Activated naive CD8-positive, alpha-beta T cell treated with anti-CD3 and anti-CD28 coated beads, Interleukin-2, amount 10 ng/mL, durations not matched to agents 7 days and 5 days (primary cell): ENCODE data around the gene ANAPC13. TPM values are rescaled to one million over a fixed set of nuclear protein-coding genes. Genes with fewer than 3 reads are reported as not detected.

Source experiments
- ATAC-seq: fragments of 150-1000 bp; cut with Tn5 transposase; one replicate; pipeline ENCODE4 v1.10.0; 2021; ENCODE audit warnings: low read depth, moderate library complexity
- POLR2A ChIA-PET: fragments of 350-600 bp; sonication (Branson Sonifier 250); formaldehyde crosslinking; loops from one replicate; lab custom pipeline; 2021; ENCODE audit warnings: antibody characterized with exemption; lab: Charles Lee
- DNase-seq: peaks from one replicate; pipeline ENCODE4 v3.0.0; 2021
- H3K27ac Mint-ChIP-seq: one replicate; pipeline ENCODE4 v1.8.0; 2022; ENCODE audit warnings: mild to moderate bottlenecking, mixed read lengths
- H3K27me3 Mint-ChIP-seq: one replicate; pipeline ENCODE4 v1.8.0; 2022; ENCODE audit warnings: mild to moderate bottlenecking, moderate library complexity, mixed read lengths
- H3K36me3 Mint-ChIP-seq: one replicate; pipeline ENCODE4 v1.8.0; 2021; ENCODE audit warnings: mild to moderate bottlenecking, mixed read lengths
- H3K4me1 Mint-ChIP-seq: one replicate; pipeline ENCODE4 v1.8.0; 2021; ENCODE audit warnings: mixed read lengths
- H3K4me3 Mint-ChIP-seq: one replicate; pipeline ENCODE4 v1.8.0; 2022; ENCODE audit warnings: mild to moderate bottlenecking, moderate library complexity, mixed read lengths
- H3K9me3 Mint-ChIP-seq: one replicate; pipeline ENCODE4 v1.8.0; 2021; ENCODE audit warnings: mixed read lengths
- total RNA-seq, 2 experiments: library from RNA; stranded (reverse); gene quantifications; one replicate each; pipeline ENCODE4 v1.2.3, GENCODE V29; 2021

Gene ANAPC13
- total RNA-seq, 2 experiments from 2014 or later: 17.6 to 26.9 TPM

DNA sequence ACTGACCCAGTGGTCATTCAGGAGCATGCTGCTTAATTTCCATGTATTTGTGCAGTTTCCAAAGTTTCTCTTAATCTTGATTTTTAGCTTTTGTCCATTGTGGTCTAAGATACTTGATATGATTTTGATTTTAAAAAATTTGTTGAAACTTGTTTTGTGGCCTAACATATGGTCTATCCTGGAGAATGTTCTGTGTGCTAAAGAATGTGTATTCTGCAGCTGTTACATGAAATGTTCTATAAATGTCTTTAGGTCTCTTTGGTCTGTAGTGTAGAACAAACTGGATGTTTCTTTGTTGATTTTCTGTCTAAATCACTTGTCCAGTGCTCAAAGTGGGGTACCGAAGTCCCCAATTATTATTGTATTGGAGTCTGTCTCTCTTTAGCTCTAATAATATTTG, 17.5 kb upstream of the ANAPC13 start:
- peaks cover 3% of the 10 kb centered on the region for H3K4me1 Mint-ChIP-seq
- H3K4me3 Mint-ChIP-seq: no peak overlapping the region
- H3K9me3 Mint-ChIP-seq: peaks cover 45% of the 10 kb centered on the region
- peaks cover 73% of the 10 kb centered on the region for H3K36me3 Mint-ChIP-seq
- H3K27ac Mint-ChIP-seq: no peak overlapping the region
- POLR2A ChIA-PET: no interaction called here
- DNase-seq: no peak
- H3K27me3 Mint-ChIP-seq: no peaks in the 10 kb centered on the region
- ATAC-seq: no peak

DNA sequence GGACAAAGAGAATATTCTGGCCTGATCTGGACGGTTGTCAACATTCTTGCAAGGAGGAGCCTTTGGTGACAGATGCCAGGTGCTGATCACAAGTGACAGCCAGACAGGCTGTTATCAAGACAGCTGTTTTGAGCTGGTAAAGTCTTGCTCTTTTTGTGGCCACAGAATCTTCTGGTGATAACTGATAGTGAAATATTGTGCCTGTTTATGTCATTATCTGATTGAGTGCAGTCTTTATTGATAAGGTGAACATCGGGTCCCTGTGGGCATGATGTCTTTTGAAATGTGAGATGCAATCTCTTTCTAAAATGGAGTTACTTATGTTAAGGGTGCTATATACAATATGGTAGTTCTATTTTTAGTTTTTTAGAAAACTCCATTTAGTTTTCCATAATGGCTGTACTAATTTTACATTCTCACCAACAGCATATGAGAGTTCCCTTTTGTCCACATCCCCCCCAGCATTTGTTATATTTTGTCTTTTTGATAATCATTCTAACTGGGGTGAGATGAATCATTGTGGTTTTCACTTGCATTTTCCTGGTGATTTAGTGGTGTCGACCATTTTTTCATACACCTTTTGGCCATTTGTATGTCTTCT, 10.8 kb upstream of the ANAPC13 start:
- POLR2A ChIA-PET: no interaction called here
- Mint-ChIP-seq H3K4me3 (no peak overlapping the region), H3K36me3 (peaks cover 58% of the 10 kb centered on the region), H3K9me3 (peaks cover 11% of the 10 kb centered on the region), H3K27ac (peak overlapping the region; percentile 39), H3K4me1 (peaks cover 34% of the 10 kb centered on the region), H3K27me3 (no peaks in the 10 kb centered on the region)
- no peak for ATAC-seq
- no peak for DNase-seq

DNA sequence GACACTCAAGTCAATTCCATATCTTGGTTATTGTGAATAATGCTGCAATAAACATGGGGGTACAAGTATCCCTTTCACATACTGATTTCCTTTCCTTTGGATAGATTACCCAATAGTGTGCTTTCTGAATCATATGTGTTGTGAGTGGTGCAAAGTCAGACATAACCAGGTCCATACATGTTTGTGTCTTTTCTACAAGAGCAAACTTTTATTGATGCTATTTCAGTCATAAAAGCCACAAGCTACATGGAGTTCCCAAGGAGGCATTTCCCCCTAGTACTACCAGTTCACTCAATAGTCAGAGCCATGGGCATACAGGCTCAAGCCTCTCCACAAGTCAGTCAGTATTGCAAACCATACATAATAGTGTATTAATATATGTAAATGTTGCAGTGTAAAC, 10.2 kb upstream of the ANAPC13 start:
- Mint-ChIP-seq H3K4me1 (peaks cover 34% of the 10 kb centered on the region), H3K27ac (no peak overlapping the region), H3K9me3 (peaks cover 11% of the 10 kb centered on the region), H3K4me3 (no peak overlapping the region), H3K36me3 (peaks cover 53% of the 10 kb centered on the region), H3K27me3 (no peaks in the 10 kb centered on the region)
- POLR2A ChIA-PET: interaction anchor here (1.4 kb wide), 1 partner anchor 9 kb away, joined by 6 read pairs; no protein-coding TSS in a partner anchor
- no peak for ATAC-seq
- no peak for DNase-seq

DNA sequence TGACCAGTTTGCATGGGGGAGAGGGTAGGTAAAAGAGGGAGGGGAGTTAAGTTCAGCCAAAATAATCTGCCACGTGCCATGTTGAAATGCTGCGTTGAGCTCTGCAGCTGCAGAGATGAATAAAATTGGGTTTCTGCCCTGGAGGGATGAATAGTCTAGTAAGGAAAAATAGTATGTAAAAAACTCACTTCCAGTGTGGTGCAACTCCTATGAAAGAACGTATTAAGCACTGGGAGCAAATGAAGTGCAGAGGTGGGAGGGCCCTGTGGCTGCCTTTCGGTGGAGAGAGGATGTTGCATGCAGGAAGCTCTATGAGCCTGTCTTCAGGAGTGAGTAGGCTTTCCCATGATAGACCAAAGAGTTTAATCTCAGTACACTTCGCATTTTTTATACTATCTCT, 8.7 kb upstream of the ANAPC13 start:
- POLR2A ChIA-PET: interaction anchor here (1.4 kb wide), 1 partner anchor 8 kb away, joined by 6 read pairs; no protein-coding TSS in a partner anchor
- DNase-seq (no peak), ATAC-seq (no peak)
- Mint-ChIP-seq H3K9me3 (peaks cover 6% of the 10 kb centered on the region), H3K4me1 (peaks cover 34% of the 10 kb centered on the region), H3K4me3 (no peak overlapping the region), H3K36me3 (peaks cover 43% of the 10 kb centered on the region), H3K27ac (no peak overlapping the region), H3K27me3 (no peaks in the 10 kb centered on the region)

DNA sequence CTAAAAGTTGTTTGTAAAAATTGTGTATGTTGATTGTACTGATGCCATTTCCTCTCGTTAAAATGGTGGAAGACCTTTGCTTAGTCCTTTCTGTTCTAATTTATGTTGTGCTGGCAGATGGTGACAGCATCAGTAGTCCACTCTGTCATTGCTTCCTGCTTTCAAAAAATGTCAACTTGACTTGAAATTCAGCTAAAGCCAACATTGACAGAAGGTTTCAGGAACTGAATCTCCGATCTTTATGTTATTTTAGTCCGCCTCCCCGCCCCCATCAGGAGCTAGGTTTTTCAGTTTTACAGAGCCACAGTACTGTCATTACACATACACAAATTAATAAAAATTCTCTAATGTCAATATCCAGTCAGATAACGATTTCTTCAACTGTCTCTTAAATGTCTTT, 1.6 kb upstream of the ANAPC13 start:
- POLR2A ChIA-PET: interaction anchor here (1.3 to 1.6 kb wide), 3 partner anchors 8 to 237 kb away, joined by 3 to 6 read pairs (median 5); partner anchors contain the start of gene RYK
- H3K9me3 Mint-ChIP-seq: no peaks in the 10 kb centered on the region
- ATAC-seq (no peak), DNase-seq (no peak)
- H3K4me1 Mint-ChIP-seq: peaks cover 31% of the 10 kb centered on the region
- H3K4me3 Mint-ChIP-seq: peak overlapping the region; percentile 65
- H3K36me3 Mint-ChIP-seq: peaks cover 11% of the 10 kb centered on the region
- H3K27me3 Mint-ChIP-seq: no peaks in the 10 kb centered on the region
- H3K27ac Mint-ChIP-seq: peak overlapping the region; percentile 60

DNA sequence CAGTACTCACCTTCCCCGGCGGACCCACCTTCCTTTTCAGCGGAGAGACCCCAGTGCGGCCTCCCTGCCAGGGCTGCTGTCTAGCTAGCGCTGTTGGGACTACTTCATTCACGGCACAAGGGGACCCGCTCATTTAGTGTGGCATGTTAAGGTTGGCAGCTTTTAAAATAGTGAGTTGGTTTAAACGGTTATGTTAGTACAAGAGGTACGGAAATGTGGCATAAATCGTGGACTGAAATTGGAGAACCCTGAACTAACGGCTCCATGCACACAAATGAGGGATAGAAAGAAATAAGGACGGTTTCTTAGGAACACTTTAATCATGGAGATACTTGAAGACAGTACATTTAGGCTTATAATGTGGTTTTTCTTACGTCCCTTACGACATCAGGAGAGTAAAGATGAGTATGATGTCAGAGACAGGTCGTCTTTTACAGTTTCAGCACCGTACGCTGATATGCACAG, 824 bp upstream of the ANAPC13 start:
- peak overlapping the region; percentile 99 for H3K27ac Mint-ChIP-seq
- no peaks in the 10 kb centered on the region for H3K27me3 Mint-ChIP-seq
- ATAC-seq (peak; percentile 21), DNase-seq (no peak)
- H3K36me3 Mint-ChIP-seq: peaks cover 12% of the 10 kb centered on the region
- H3K4me1 Mint-ChIP-seq: peaks cover 32% of the 10 kb centered on the region
- peak overlapping the region; percentile 96 for H3K4me3 Mint-ChIP-seq
- POLR2A ChIA-PET: interaction anchor here (1.0 to 1.6 kb wide), 6 partner anchors 9 to 913 kb away, joined by 3 to 6 read pairs (median 5); partner anchors contain the start of genes CDV3 and RYK
- H3K9me3 Mint-ChIP-seq: no peaks in the 10 kb centered on the region

DNA sequence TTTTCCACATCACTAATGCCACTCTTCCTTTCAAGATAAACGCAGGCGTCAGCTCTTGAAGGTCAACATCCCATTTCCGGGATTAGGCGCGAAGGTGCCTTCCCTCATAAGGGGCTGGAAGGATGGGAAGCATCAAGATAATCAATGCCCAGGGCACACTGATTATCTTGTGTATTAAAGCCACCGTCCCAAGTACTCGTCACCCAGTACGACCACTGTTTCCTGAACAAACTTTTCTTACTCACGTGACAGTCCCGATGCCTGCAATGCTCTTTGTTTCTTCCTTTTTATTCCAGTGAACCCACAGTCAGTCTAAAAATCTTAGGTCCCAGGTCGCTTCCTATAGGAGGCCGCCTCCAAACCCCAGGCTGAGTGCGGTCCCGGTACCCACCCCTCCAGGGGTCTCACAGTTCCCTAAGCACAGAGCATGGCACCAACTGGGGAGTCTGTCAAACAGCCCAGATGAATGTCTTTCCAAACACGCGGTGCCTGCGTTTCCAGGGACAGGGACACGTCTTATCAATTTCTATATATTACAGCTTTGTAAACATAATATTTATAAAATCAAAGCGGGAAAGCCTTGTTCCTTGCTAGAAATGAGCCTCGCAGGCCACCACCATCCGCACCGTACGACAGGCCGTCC, 589 bp downstream of the ANAPC13 start:
- Mint-ChIP-seq H3K27me3 (no peaks in the 10 kb centered on the region), H3K27ac (peak overlapping the region; percentile 99), H3K4me3 (peak overlapping the region; percentile 96), H3K9me3 (no peaks in the 10 kb centered on the region), H3K4me1 (peaks cover 32% of the 10 kb centered on the region), H3K36me3 (peaks cover 12% of the 10 kb centered on the region)
- ATAC-seq (peak; percentile 10), DNase-seq (no peak)
- POLR2A ChIA-PET: interaction anchor here (0.6 to 1.5 kb wide), 5 partner anchors 8 to 912 kb away, joined by 3 to 5 read pairs (median 3); partner anchors contain the start of genes CDV3 and RYK

DNA sequence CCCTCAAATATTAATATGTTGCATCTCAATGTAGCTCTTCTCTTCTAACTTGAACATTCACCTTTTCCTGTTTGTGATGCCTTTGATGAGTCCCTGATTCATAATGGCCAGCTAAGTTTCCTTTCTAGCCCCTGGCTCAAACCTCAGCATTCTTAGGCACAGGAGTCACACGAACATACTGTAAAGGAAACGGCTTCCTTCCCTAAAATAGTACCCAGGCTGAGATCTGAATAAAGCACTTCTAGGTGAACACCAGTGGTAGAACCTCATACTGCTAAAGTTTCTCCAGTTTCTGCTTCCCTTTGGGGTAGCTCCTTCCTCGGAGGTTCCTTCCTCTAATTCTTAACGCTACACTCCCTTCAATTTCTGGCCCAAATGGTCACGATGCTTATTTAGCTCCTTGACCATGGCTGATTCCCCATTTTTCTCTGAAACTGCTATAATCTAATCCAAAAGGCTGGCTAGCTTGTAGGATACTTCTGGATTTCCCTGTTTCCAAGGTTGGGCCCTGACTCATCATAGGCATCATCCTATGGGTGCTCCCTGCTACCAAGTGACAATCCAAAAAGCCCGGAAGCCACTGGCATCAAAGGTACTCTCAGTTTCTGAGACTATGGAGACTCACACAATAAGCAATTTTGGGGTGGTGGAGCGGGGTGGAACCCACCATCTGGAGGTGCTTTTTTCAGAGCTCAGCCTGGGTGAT, 2.4 kb downstream of the ANAPC13 start:
- Mint-ChIP-seq H3K36me3 (peaks cover 12% of the 10 kb centered on the region), H3K27ac (no peak overlapping the region), H3K4me3 (no peak overlapping the region), H3K27me3 (no peaks in the 10 kb centered on the region), H3K4me1 (peaks cover 32% of the 10 kb centered on the region), H3K9me3 (no peaks in the 10 kb centered on the region)
- DNase-seq (no peak), ATAC-seq (no peak)
- POLR2A ChIA-PET: no interaction called here

DNA sequence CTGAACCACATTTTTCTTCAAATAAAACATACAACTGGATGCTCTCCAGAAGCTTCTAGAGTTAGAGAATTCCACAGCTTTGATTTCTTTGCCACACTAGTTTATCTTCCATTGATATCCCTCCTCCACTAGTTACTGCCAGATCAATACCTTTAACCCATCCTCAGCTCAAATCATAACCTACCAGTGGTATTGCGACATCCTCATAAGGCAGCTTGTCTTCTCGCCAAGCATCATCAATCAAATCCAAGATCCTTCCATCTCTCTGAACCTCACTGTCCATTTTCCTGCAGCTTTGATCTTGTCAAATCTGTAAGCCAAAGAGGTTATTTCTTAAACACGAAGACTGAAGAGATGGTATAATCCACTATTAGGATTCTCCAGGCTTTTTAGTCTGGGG, 3.2 kb downstream of the ANAPC13 start:
- ATAC-seq (no peak), DNase-seq (no peak)
- no peak overlapping the region for H3K4me3 Mint-ChIP-seq
- no peaks in the 10 kb centered on the region for H3K27me3 Mint-ChIP-seq
- no peaks in the 10 kb centered on the region for H3K9me3 Mint-ChIP-seq
- H3K4me1 Mint-ChIP-seq: peaks cover 25% of the 10 kb centered on the region
- H3K27ac Mint-ChIP-seq: no peak overlapping the region
- POLR2A ChIA-PET: no interaction called here
- H3K36me3 Mint-ChIP-seq: peaks cover 9% of the 10 kb centered on the region

DNA sequence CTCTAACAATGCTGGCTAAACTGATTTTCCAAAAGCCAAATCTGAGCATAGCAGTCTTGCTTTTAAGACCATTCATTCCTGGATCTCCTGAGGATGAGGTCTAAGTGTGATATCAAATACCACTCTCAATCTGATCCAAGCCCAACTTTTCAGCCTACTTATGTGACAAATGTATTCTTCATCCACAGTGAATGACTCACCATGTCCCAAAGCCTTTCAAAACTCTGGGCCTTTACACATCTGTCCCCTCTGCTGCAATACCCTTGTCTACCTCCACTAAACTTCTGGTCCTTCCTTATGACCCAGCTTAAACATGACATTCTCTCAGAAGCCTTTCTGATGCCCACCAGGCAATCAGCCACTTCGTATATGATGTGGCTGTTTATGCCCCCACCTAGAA, 4.6 kb downstream of the ANAPC13 start:
- Mint-ChIP-seq H3K4me3 (no peak overlapping the region), H3K36me3 (peaks cover 9% of the 10 kb centered on the region), H3K9me3 (no peaks in the 10 kb centered on the region), H3K27me3 (no peaks in the 10 kb centered on the region), H3K27ac (no peak overlapping the region), H3K4me1 (peaks cover 15% of the 10 kb centered on the region)
- ATAC-seq (no peak), DNase-seq (no peak)
- POLR2A ChIA-PET: no interaction called here

DNA sequence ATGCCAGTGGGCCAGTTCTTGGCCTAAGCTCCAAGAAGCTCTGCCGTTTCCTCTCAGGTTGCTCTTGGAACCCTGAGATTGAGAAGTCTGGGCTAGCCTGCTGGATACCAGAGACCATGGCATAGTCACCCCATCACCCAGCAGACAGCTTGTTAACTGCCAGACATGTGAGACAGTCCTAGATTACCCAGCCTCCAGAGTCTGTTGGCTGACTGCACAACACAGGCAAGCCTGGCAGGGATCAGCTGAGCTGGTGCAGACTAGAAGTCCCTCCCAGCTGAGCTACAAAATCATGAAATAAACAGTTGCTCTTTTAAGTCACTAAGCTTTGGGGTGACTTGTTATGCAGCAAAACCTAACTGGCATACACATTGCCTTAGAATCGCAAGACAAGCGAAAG, 5.2 kb downstream of the ANAPC13 start:
- peaks cover 15% of the 10 kb centered on the region for H3K4me1 Mint-ChIP-seq
- no peak for ATAC-seq
- no peak overlapping the region for H3K4me3 Mint-ChIP-seq
- no peaks in the 10 kb centered on the region for H3K9me3 Mint-ChIP-seq
- POLR2A ChIA-PET: no interaction called here
- no peaks in the 10 kb centered on the region for H3K27me3 Mint-ChIP-seq
- no peak overlapping the region for H3K27ac Mint-ChIP-seq
- no peak for DNase-seq
- peaks cover 9% of the 10 kb centered on the region for H3K36me3 Mint-ChIP-seq

DNA sequence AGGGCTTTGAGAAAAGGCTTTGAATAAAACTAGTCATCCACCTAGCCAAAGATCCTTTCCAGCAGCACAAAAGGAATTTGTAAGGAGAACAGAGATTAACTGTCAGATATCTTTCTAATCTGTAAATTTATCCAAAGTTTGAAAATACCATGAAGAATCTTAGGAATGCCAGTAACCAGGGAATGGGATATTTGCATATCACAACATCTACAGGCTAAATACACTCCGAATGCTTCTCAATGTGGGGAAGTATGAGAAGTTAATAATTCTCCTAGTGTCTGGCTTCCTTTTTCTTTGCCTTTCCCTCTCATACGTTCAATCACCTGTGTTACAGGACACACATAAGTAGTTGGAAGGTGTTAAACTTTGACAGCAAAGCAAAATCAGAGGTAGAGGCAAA, 7.8 kb downstream of the ANAPC13 start:
- H3K9me3 Mint-ChIP-seq: no peaks in the 10 kb centered on the region
- no peak for DNase-seq
- H3K4me3 Mint-ChIP-seq: no peak overlapping the region
- ATAC-seq: no peak
- peaks cover 5% of the 10 kb centered on the region for H3K4me1 Mint-ChIP-seq
- POLR2A ChIA-PET: no interaction called here
- H3K36me3 Mint-ChIP-seq: peaks cover 7% of the 10 kb centered on the region
- no peaks in the 10 kb centered on the region for H3K27me3 Mint-ChIP-seq
- H3K27ac Mint-ChIP-seq: no peak overlapping the region

DNA sequence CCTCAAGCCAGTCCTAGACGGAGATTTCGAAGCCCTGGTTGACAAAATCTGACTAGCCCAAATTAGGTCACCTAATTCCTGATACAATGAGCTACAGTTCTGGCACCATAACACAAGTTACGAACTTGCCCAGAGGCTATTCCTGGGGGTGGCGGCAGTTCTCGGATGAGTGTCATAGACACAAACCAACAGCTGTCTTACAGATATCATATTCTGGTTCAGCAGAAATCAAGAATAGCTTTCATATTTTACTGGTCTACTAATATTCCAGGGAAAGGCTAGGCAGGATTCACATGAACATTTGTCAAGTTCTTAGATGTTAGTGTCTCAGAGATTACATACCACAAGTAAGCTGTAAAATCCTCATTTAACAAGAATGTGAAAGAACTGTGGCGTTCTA, 8.8 kb downstream of the ANAPC13 start:
- no peaks in the 10 kb centered on the region for H3K27me3 Mint-ChIP-seq
- H3K4me3 Mint-ChIP-seq: no peak overlapping the region
- peaks cover 2% of the 10 kb centered on the region for H3K36me3 Mint-ChIP-seq

More for the DNA sequence above, 8.8 kb downstream of the ANAPC13 start:
- H3K9me3 Mint-ChIP-seq: no peaks in the 10 kb centered on the region
- no peak for DNase-seq
- no peak for ATAC-seq
- H3K4me1 Mint-ChIP-seq: no peaks in the 10 kb centered on the region
- POLR2A ChIA-PET: interaction anchor here (0.9 kb wide), 1 partner anchor 9 kb away, joined by 5 read pairs; the partner anchor contains the start of genes ANAPC13 and CEP63
- H3K27ac Mint-ChIP-seq: no peak overlapping the region
